ENCODE results near the gene GABRA5.

GRCh38 chr15:26882616-26883365 lies 15.9 kb downstream of the GABRA5 start:
- TF ChIP-seq CTCF (IDR thresholded peaks at IDR 0.05) (no peak), POLR2A (IDR thresholded peaks at IDR 0.05) (no peak), EP300 (IDR thresholded peaks at IDR 0.05) (no peak)
